PC-3 (cell line): ENCODE results near the gene TTC28. TPM values are rescaled to one million over a fixed set of nuclear protein-coding genes. Genes with fewer than 3 reads are reported as not detected.

ENCODE experiments used
- ATAC-seq: fragments of 200-7000 bp; cut with Tn5 transposase; 2 replicates; pipeline ENCODE4 v1.9.1; 2020; ENCODE audit warnings: mild to moderate bottlenecking, moderate library complexity
- BruUV-seq: library from RNA; stranded (reverse); fragments of 400-500 nt; replicated peaks from 2 replicates; lab custom pipeline; 2021; lab: Mats Ljungman, UMichigan
- CTCF ChIA-PET: fragments of 300-600 bp; sonication (Branson Sonifier 250); formaldehyde crosslinking; loops from one replicate; lab custom pipeline; 2022; ENCODE audit warnings: antibody characterized with exemption; lab: Charles Lee
- POLR2A ChIA-PET: fragments of 300-600 bp; sonication (Branson Sonifier 250); formaldehyde crosslinking; loops from one replicate; lab custom pipeline; 2022; ENCODE audit warnings: antibody characterized with exemption; ENCODE audit not compliant: unreplicated experiment; lab: Charles Lee
- DNase-seq: peaks from one replicate; pipeline ENCODE4 v3.0.0-alpha.2; 2015
- H2AFZ ChIP-seq: fragments of 300-600 bp; sonication (generic); 2 replicates; pipeline ENCODE4 v1.6.0; 2016; ENCODE audit warnings: antibody characterized with exemption, low read length
- H3F3A ChIP-seq: fragments of 300-600 bp; sonication (generic); one replicate; pipeline ENCODE4 v1.6.0; 2017; ENCODE audit warnings: antibody characterized with exemption, low read length, control low read depth, mild to moderate bottlenecking; ENCODE audit not compliant: unreplicated experiment
- H3K27ac ChIP-seq: fragments of 300-600 bp; sonication (generic); 2 replicates; pipeline ENCODE4 v1.5.1; 2016; ENCODE audit warnings: mild to moderate bottlenecking, low read length
- H3K27me3 ChIP-seq: fragments of 300-600 bp; sonication (generic); 2 replicates; pipeline ENCODE4 v1.6.1; 2016; ENCODE audit warnings: low read length, mixed read lengths
- H3K36me3 ChIP-seq: fragments of 300-600 bp; sonication (generic); 2 replicates; pipeline ENCODE4 v1.6.1; 2016; ENCODE audit warnings: low read depth, mixed run types, low read length, mixed read lengths
- H3K4me1 ChIP-seq: fragments of 300-600 bp; sonication (generic); 2 replicates; pipeline ENCODE4 v1.5.1; 2016; ENCODE audit warnings: low read length; ENCODE audit not compliant: insufficient read depth
- H3K4me2 ChIP-seq: fragments of 300-600 bp; sonication (generic); 2 replicates; pipeline ENCODE4 v1.6.0; 2016; ENCODE audit warnings: low read length
- H3K4me3 ChIP-seq: fragments of 300-600 bp; sonication (generic); 2 replicates; pipeline ENCODE4 v1.5.1; 2016; ENCODE audit warnings: mild to moderate bottlenecking, low read length, mixed read lengths
- H3K79me2 ChIP-seq: fragments of 300-600 bp; sonication (generic); 2 replicates; pipeline ENCODE4 v1.6.1; 2017; ENCODE audit warnings: low read length, mixed read lengths
- H3K9ac ChIP-seq: fragments of 300-600 bp; sonication (generic); 2 replicates; pipeline ENCODE4 v1.6.0; 2016; ENCODE audit warnings: mild to moderate bottlenecking, low read length
- H3K9me2 ChIP-seq: fragments of 300-600 bp; sonication (generic); replicated peaks from 2 replicates; pipeline ENCODE4 v1.6.1; 2016; ENCODE audit warnings: mixed run types, low read length, mixed read lengths
- H3K9me3 ChIP-seq: fragments of 300-600 bp; sonication (generic); 2 replicates; pipeline ENCODE4 v1.6.1; 2016; ENCODE audit warnings: low read length, mixed read lengths
- H4K20me1 ChIP-seq: fragments of 300-600 bp; sonication (generic); 2 replicates; pipeline ENCODE4 v1.6.1; 2016; ENCODE audit warnings: low read length, mixed read lengths
- EZH2 ChIP-seq: fragments of 300-600 bp; sonication (generic); IDR thresholded peaks from one replicate; pipeline ENCODE4 v1.6.1; 2017; ENCODE audit warnings: antibody characterized with exemption, mild to moderate bottlenecking, low read length; ENCODE audit not compliant: unreplicated experiment
- EZH2phosphoT487 ChIP-seq: fragments of 300-600 bp; sonication (generic); IDR thresholded peaks from 2 replicates; pipeline ENCODE4 v1.6.1; 2018; ENCODE audit warnings: mild to moderate bottlenecking, antibody characterized with exemption, low read length, borderline replicate concordance
- intact Hi-C: fragments of 100-400 bp; cut with micrococcal nuclease; formaldehyde crosslinking; loops from 2 replicates; pipeline ENCODE4 v1.9.0; 2023
- total RNA-seq: library from RNA; depleted of rRNA; stranded (reverse); fragments of >200 nt; gene quantifications from 2 replicates; pipeline ENCODE4 v1.2.3, GENCODE V29; 2014
- TF ChIP-seq, protein P1 (sequence below): fragments of 300-600 bp; sonication (generic); conservative IDR thresholded peaks from 2 replicates; pipeline ENCODE4 v1.5.1; 2017; ENCODE audit warnings: antibody characterized with exemption, low read depth, mild to moderate bottlenecking, low read length

The TTC28 gene
- total RNA-seq, 1 experiment from 2014 or later, result 6.3 TPM

DNA sequence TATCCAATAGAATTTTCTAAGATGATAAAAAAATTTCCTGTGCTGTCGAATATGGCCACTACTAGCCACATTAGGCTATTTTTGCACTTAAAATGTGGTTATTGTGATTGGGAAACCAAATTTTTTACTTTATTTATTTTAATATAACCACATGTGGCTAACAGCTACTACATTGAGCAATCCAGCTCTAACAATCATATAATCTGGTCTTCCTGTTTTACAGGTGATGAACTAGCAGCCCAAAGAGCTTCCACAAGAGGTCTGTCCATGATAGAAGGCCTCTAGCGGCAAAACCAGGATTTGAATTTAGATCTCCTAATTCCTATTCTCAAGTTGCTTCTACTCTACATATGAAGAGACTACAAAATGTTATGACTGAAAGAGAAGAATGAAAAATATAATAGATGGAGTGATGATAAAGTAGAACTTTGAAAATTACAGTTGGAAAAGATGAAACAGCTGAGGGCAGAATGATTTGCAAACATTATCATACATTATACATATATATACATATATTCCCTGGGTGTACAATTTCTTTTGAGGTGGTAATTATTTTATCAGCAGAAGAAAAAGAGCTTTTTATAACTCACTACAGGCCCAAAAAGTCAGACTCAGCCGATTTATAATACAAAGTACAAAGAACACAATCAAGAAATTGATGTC lies 397.1 kb downstream of the TTC28 start:
- no TSS peak for BruUV-seq
- H3K27me3 ChIP-seq, result no peaks in the 10 kb centered on the region
- POLR2A ChIA-PET, result no interaction called here
- H3K4me2 ChIP-seq, result no peak overlapping the region
- intact Hi-C loops, result no loop called here
- no peak overlapping the region for H2AFZ ChIP-seq
- CTCF ChIA-PET, result no interaction called here
- no peaks in the 10 kb centered on the region for H3K36me3 ChIP-seq
- DNase-seq (no peak), ATAC-seq (no peak)
- TF ChIP-seq, protein P1, sequence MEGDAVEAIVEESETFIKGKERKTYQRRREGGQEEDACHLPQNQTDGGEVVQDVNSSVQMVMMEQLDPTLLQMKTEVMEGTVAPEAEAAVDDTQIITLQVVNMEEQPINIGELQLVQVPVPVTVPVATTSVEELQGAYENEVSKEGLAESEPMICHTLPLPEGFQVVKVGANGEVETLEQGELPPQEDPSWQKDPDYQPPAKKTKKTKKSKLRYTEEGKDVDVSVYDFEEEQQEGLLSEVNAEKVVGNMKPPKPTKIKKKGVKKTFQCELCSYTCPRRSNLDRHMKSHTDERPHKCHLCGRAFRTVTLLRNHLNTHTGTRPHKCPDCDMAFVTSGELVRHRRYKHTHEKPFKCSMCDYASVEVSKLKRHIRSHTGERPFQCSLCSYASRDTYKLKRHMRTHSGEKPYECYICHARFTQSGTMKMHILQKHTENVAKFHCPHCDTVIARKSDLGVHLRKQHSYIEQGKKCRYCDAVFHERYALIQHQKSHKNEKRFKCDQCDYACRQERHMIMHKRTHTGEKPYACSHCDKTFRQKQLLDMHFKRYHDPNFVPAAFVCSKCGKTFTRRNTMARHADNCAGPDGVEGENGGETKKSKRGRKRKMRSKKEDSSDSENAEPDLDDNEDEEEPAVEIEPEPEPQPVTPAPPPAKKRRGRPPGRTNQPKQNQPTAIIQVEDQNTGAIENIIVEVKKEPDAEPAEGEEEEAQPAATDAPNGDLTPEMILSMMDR, result no peak
- TF ChIP-seq EZH2phosphoT487 (no peak), EZH2 (no peak)
- no peak overlapping the region for H3K9ac ChIP-seq
- no peaks in the 10 kb centered on the region for H4K20me1 ChIP-seq
- H3K27ac ChIP-seq, result no peak overlapping the region
- no peaks in the 10 kb centered on the region for H3K9me3 ChIP-seq
- H3K4me3 ChIP-seq, result no peak overlapping the region
- H3K79me2 ChIP-seq, result no peaks in the 10 kb centered on the region
- H3F3A ChIP-seq, result no peaks in the 10 kb centered on the region
- no peaks in the 10 kb centered on the region for H3K9me2 ChIP-seq
- H3K4me1 ChIP-seq, result no peaks in the 10 kb centered on the region

DNA sequence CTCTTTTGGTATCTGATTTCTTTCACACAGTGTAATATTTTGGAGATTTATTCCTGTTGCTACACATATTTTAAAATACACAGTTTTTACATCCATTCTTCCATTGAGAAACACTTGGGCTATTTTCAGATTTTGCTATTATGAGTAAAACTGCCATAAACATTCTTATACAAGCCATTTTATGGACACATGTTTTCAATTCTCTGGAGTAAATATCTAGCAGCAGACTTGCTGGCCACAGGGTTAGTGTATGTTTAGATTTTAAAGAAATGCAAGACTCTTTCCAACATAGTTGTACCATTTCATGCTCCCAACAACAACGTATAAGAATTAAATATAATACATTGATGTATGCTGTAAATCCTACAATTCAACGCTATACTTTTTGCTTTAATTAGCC lies 399.8 kb downstream of the TTC28 start:
- no peak overlapping the region for H2AFZ ChIP-seq
- ATAC-seq, result no peak
- BruUV-seq, result no TSS peak
- CTCF ChIA-PET, result no interaction called here
- H3K9me2 ChIP-seq, result no peaks in the 10 kb centered on the region
- TF ChIP-seq EZH2phosphoT487, result no peak
- TF ChIP-seq EZH2, result no peak
- TF ChIP-seq, protein P1, result no peak
- H3K36me3 ChIP-seq, result no peaks in the 10 kb centered on the region
- H3K4me1 ChIP-seq, result no peaks in the 10 kb centered on the region
- H3K27ac ChIP-seq, result no peak overlapping the region
- H3K9ac ChIP-seq, result no peak overlapping the region
- H3K4me2 ChIP-seq, result no peak overlapping the region
- no peaks in the 10 kb centered on the region for H3K79me2 ChIP-seq
- no peaks in the 10 kb centered on the region for H4K20me1 ChIP-seq
- intact Hi-C loops, result no loop called here
- H3K4me3 ChIP-seq, result no peak overlapping the region
- no peaks in the 10 kb centered on the region for H3K9me3 ChIP-seq
- no peak for DNase-seq
- POLR2A ChIA-PET, result no interaction called here
- H3K27me3 ChIP-seq, result no peaks in the 10 kb centered on the region
- no peaks in the 10 kb centered on the region for H3F3A ChIP-seq

DNA sequence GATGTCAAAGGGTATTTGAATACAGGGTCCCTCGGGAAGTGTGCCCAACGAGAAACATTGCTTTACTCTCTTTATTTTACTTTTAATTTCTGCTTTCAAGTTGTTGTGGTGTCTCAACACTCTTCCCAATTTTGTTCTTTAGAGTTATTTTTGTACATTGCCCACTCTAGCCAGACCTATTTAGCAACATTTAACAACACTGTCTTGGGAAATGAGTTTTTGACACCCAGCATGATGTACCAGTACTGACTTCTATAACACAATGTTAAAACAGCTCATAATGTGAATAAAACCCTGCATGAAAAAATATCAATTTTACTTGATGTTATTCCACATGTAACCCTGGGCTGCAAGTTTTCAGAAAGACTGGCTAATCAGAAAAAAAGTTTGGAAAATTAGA lies 410.4 kb downstream of the TTC28 start:
- no peak overlapping the region for H2AFZ ChIP-seq
- POLR2A ChIA-PET, result no interaction called here
- H3K27ac ChIP-seq, result no peak overlapping the region
- H3K9ac ChIP-seq, result no peak overlapping the region
- no peaks in the 10 kb centered on the region for H3K79me2 ChIP-seq
- H3K9me2 ChIP-seq, result no peaks in the 10 kb centered on the region
- no TSS peak for BruUV-seq
- no peak overlapping the region for H3K4me3 ChIP-seq
- no peak for DNase-seq
- no peaks in the 10 kb centered on the region for H3K4me1 ChIP-seq
- H3K9me3 ChIP-seq, result no peaks in the 10 kb centered on the region
- intact Hi-C loops, result no loop called here
- CTCF ChIA-PET, result no interaction called here
- H3F3A ChIP-seq, result no peaks in the 10 kb centered on the region
- no peak for ATAC-seq
- TF ChIP-seq, protein P1, result no peak
- TF ChIP-seq EZH2phosphoT487, result no peak
- TF ChIP-seq EZH2, result no peak
- no peaks in the 10 kb centered on the region for H3K27me3 ChIP-seq
- H3K36me3 ChIP-seq, result no peaks in the 10 kb centered on the region
- H3K4me2 ChIP-seq, result no peak overlapping the region
- H4K20me1 ChIP-seq, result no peaks in the 10 kb centered on the region
